H1 (cell line): ENCODE measurements around the gene SMAD1. TPM values are rescaled to one million over a fixed set of nuclear protein-coding genes. Genes with fewer than 3 reads are reported as not detected.

ENCODE experiments used
- EZH2 ChIP-seq: fragments of 200-600 bp; sonication (generic); IDR thresholded peaks from 2 replicates; pipeline ENCODE4 v1.7.1; 2012; ENCODE audit warnings: low read depth, mild to moderate bottlenecking, moderate library complexity, low read length, inconsistent platforms; ENCODE audit not compliant: severe bottlenecking
- HDAC6 ChIP-seq: IDR thresholded peaks from one replicate; pipeline ENCODE4 v1.7.1; 2012; ENCODE audit warnings: low read depth, mild to moderate bottlenecking, inconsistent platforms, low read length, moderate library complexity
- polyA plus RNA-seq, 7 experiments: library from polyadenylated mRNA; depleted of rRNA in 3 of 7; stranded (reverse) in 5 of 7; unstranded in 2 of 7; fragments of >200 nt in 5 of 7; fragments of 200-250 nt in 2 of 7; gene quantifications; 1 replicate in 5 of 7; 2 replicates in 1 of 7; 4 replicates in 1 of 7; pipeline versions ENCODE4 v1.2.1 to v1.2.3, GENCODE V29; 2011 to 2013; ENCODE audit warnings: missing spikeins in 2 of 7, mixed read lengths in 2 of 7
- total RNA-seq: library from RNA; stranded (reverse); fragmentation: NEBNext Ultra II Directional; extraction: Animal tissue kit (Norgen Biotek cat#: 25700); gene quantifications from 2 replicates; pipeline ENCODE4 v1.2.1, GENCODE V29; 2021

SMAD1 gene
- total and polyA plus RNA-seq, 2 of the 8 experiments (the other 6 are each of a cell fraction or from before 2014, with no cell fraction given), result 22.6 to 25.3 TPM

- TF ChIP-seq HDAC6 (no peak), EZH2 (no peak)
Observed at GRCh38 chr4:145535202-145535601, 53.5 kb downstream of the SMAD1 start (continued).
